ENCODE measurements around the gene UPB1. TPM values are rescaled to one million over a fixed set of nuclear protein-coding genes. Genes with fewer than 3 reads are reported as not detected.

Gene UPB1
- total RNA-seq, 2 experiments from 2014 or later, result 0.24 to 0.31 TPM

GRCh38 chr22:24555165-24556039 is 60.3 kb downstream of the UPB1 start, which contains the start of gene SNRPD3:
TSS of gene SNRPD3 (plus strand) at chr22:24555999. CDS start at chr22:24557675, 1,676 bp downstream.
- POLR2A ChIA-PET, result interaction anchor here (0.5 to 1.8 kb wide), 8 partner anchors 9 to 120 kb away, joined by 3 to 10 read pairs (median 3); no protein-coding TSS in a partner anchor

GRCh38 chr22:24559471-24559870 is 64.3 kb downstream of the UPB1 start:
- Mint-ChIP-seq H3K36me3 (ENCODE audit: low read depth) (peaks cover 49% of the 10 kb centered on the region), H3K27me3 (ENCODE audit: low read depth) (no peaks in the 10 kb centered on the region), H3K9me3 (ENCODE audit: insufficient read depth) (no peaks in the 10 kb centered on the region), H3K27ac (no peak overlapping the region), H3K4me1 (ENCODE audit: low read depth) (peaks cover 48% of the 10 kb centered on the region), H3K4me3 (no peak overlapping the region)
- POLR2A ChIA-PET, result no interaction called here
- ATAC-seq, result no peak
- no peak for DNase-seq
- CTCF ChIA-PET, result no interaction called here

More at GRCh38 chr22:24555165-24556039, 60.3 kb downstream of the UPB1 start, which contains the start of gene SNRPD3:
- CTCF ChIA-PET, result no interaction called here
- DNase-seq (peak; percentile 100), ATAC-seq (peak; percentile 90)
- Mint-ChIP-seq H3K36me3 (ENCODE audit: low read depth) (peaks cover 37% of the 10 kb centered on the region), H3K4me1 (ENCODE audit: low read depth) (peaks cover 52% of the 10 kb centered on the region), H3K4me3 (peak within 1 kb of the TSS; percentile 99), H3K27ac (peak within 1 kb of the TSS; percentile 97), H3K9me3 (ENCODE audit: insufficient read depth) (no peaks in the 10 kb centered on the region), H3K27me3 (ENCODE audit: low read depth) (no peaks in the 10 kb centered on the region)

- no peaks in the 10 kb centered on the region for H3K27me3 Mint-ChIP-seq (ENCODE audit: low read depth)
- ChIA-PET CTCF (no interaction called here), POLR2A (no interaction called here)
- peaks cover 41% of the 10 kb centered on the region for H3K4me1 Mint-ChIP-seq (ENCODE audit: low read depth)
- no peaks in the 10 kb centered on the region for H3K9me3 Mint-ChIP-seq (ENCODE audit: insufficient read depth)
- H3K4me3 Mint-ChIP-seq, result no peak overlapping the region
- ATAC-seq, result no peak
- H3K36me3 Mint-ChIP-seq (ENCODE audit: low read depth), result peaks cover 50% of the 10 kb centered on the region
- H3K27ac Mint-ChIP-seq, result no peak overlapping the region
- DNase-seq, result no peak
Observed at GRCh38 chr22:24563246-24563645, 68.1 kb downstream of the UPB1 start.

- Mint-ChIP-seq H3K9me3 (ENCODE audit: insufficient read depth) (no peaks in the 10 kb centered on the region), H3K36me3 (ENCODE audit: low read depth) (peaks cover 46% of the 10 kb centered on the region), H3K4me3 (no peak overlapping the region), H3K4me1 (ENCODE audit: low read depth) (peaks cover 31% of the 10 kb centered on the region), H3K27me3 (ENCODE audit: low read depth) (no peaks in the 10 kb centered on the region), H3K27ac (peak overlapping the region; percentile 68)
- ATAC-seq (no peak), DNase-seq (no peak)
- ChIA-PET POLR2A (interaction anchor here (0.8 kb wide), 1 partner anchor 10 kb away, joined by 3 read pairs; the partner anchor contains the start of gene GUCD1), CTCF (no interaction called here)
Observed at GRCh38 chr22:24564376-24565058, 69.4 kb downstream of the UPB1 start.

GRCh38 chr22:24565077-24565476 is 69.9 kb downstream of the UPB1 start:
- ATAC-seq, result no peak
- Mint-ChIP-seq H3K4me1 (ENCODE audit: low read depth) (peaks cover 31% of the 10 kb centered on the region), H3K27me3 (ENCODE audit: low read depth) (no peaks in the 10 kb centered on the region), H3K27ac (peak overlapping the region; percentile 62), H3K36me3 (ENCODE audit: low read depth) (peaks cover 49% of the 10 kb centered on the region), H3K4me3 (no peak overlapping the region), H3K9me3 (ENCODE audit: insufficient read depth) (no peaks in the 10 kb centered on the region)
- no peak for DNase-seq
- POLR2A ChIA-PET, result interaction anchor here (0.8 kb wide), 1 partner anchor 10 kb away, joined by 3 read pairs; the partner anchor contains the start of gene GUCD1
- CTCF ChIA-PET, result no interaction called here

GRCh38 chr22:24566899-24567511 is 71.9 kb downstream of the UPB1 start:
- Mint-ChIP-seq H3K27me3 (ENCODE audit: low read depth) (no peaks in the 10 kb centered on the region), H3K36me3 (ENCODE audit: low read depth) (peaks cover 55% of the 10 kb centered on the region), H3K4me1 (ENCODE audit: low read depth) (peaks cover 24% of the 10 kb centered on the region), H3K27ac (no peak overlapping the region), H3K4me3 (no peak overlapping the region), H3K9me3 (ENCODE audit: insufficient read depth) (no peaks in the 10 kb centered on the region)
- CTCF ChIA-PET, result interaction anchor here (1.0 kb wide), 1 partner anchor 10 kb away, joined by 3 read pairs; no protein-coding TSS in a partner anchor
- POLR2A ChIA-PET, result no interaction called here
- no peak for ATAC-seq
- no peak for DNase-seq

GRCh38 chr22:24567668-24568067 is 72.5 kb downstream of the UPB1 start:
- Mint-ChIP-seq H3K27ac (no peak overlapping the region), H3K4me3 (no peak overlapping the region), H3K27me3 (ENCODE audit: low read depth) (no peaks in the 10 kb centered on the region), H3K4me1 (ENCODE audit: low read depth) (peaks cover 19% of the 10 kb centered on the region), H3K9me3 (ENCODE audit: insufficient read depth) (no peaks in the 10 kb centered on the region), H3K36me3 (ENCODE audit: low read depth) (peaks cover 59% of the 10 kb centered on the region)
- ChIA-PET POLR2A (no interaction called here), CTCF (no interaction called here)
- ATAC-seq (no peak), DNase-seq (no peak)

- Mint-ChIP-seq H3K36me3 (ENCODE audit: low read depth) (peaks cover 61% of the 10 kb centered on the region), H3K4me1 (ENCODE audit: low read depth) (no peaks in the 10 kb centered on the region), H3K4me3 (no peak overlapping the region), H3K27me3 (ENCODE audit: low read depth) (no peaks in the 10 kb centered on the region), H3K9me3 (ENCODE audit: insufficient read depth) (no peaks in the 10 kb centered on the region), H3K27ac (no peak overlapping the region)
- no peak for ATAC-seq
- DNase-seq, result no peak
- POLR2A ChIA-PET, result no interaction called here
- CTCF ChIA-PET, result no interaction called here
Observed at GRCh38 chr22:24571266-24571665, 76.1 kb downstream of the UPB1 start.

GRCh38 chr22:24576778-24577177 is 81.6 kb downstream of the UPB1 start:
- no peaks in the 10 kb centered on the region for H3K27me3 Mint-ChIP-seq (ENCODE audit: low read depth)
- ChIA-PET POLR2A (no interaction called here), CTCF (interaction anchor here (0.9 kb wide), 1 partner anchor 10 kb away, joined by 3 read pairs; no protein-coding TSS in a partner anchor)
- H3K36me3 Mint-ChIP-seq (ENCODE audit: low read depth), result peaks cover 31% of the 10 kb centered on the region
- H3K4me3 Mint-ChIP-seq, result no peak overlapping the region
- H3K9me3 Mint-ChIP-seq (ENCODE audit: insufficient read depth), result no peaks in the 10 kb centered on the region
- no peaks in the 10 kb centered on the region for H3K4me1 Mint-ChIP-seq (ENCODE audit: low read depth)
- no peak overlapping the region for H3K27ac Mint-ChIP-seq
- no peak for ATAC-seq
- DNase-seq, result no peak

All from activated CD8-positive, alpha-beta T cell treated with anti-CD3 and anti-CD28 coated beads, Interleukin-2, amount 10 ng/mL, durations not matched to agents 7 days and 5 days (primary cell).